Fibroblast of peridontal ligament (primary cell): ENCODE data around the gene UVRAG.

ENCODE experiments used
- DNase-seq: peaks from one replicate; pipeline ENCODE4 v3.0.0-alpha.2; 2010; ENCODE audit errors: extremely low read depth

UVRAG gene

DNA sequence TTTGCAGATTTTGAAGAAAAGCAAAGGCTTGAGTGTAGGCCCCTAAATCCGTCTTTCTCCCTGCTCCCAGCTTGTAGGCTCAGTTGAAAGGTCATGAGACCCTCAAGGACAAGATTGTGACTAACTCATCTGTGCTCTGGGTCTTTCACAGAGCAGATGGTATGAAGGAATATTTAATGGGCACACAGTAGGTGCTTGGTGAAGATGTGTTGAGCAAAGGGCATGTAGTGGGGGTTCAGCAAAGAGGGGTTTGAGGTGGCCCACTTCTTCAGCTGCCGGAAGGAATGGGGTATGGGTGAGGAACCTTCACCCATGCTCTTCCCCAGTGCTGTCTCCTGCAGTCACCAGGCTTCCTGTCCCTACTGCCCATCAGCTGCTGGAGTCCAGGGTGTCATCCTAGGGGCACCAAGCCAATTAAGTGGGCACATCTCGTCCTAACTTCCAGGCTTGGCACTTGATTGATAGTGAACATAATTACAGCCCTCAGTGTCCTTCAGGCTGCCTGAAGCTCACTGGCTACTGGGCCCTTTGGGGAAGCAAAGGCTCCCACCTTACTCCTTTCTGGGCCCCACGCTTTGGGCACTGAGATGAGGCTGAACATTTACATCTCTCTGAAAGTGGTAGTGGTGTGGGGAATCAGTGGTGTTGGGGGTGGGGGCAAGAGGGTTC, 31.5 kb upstream of the UVRAG start:
- no peak for DNase-seq

DNA sequence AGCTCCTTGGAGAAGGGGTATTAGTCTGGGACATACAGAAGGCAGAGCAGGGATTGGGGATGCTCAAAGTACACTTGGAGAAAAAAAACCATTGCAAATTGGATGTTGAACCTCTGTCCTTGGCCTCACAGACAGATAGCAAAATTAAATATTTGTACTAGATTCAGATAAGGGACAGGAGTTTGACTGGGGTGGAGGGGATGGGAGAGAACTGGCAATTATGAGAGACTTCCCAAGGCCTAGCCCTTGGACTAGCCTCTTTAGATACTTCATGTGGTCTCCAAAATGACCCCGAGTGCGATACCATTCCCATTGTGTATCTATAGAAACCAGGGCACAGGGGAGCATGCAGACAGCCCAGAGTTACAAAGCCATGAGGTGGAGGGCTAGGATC, 30.9 kb upstream of the UVRAG start:
- no peak for DNase-seq

DNA sequence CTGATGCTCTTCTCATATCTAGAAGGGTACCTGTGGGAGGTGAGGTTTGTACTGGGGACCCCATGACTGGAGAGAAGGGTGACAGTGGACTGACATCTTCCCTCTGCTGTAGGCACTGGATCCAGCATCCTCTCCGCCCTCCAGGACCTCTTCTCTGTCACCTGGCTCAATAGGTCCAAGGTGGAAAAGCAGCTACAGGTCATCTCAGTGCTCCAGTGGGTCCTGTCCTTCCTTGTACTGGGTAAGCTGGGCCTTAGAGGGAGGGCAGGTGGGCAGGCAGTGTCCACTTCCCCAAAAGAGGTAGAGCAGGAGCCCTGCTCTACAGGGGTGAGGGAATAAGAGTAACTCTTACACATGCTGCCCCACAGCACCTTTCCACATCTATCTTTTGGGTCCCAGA, 30.5 kb upstream of the UVRAG start:
- DNase-seq: no peak

DNA sequence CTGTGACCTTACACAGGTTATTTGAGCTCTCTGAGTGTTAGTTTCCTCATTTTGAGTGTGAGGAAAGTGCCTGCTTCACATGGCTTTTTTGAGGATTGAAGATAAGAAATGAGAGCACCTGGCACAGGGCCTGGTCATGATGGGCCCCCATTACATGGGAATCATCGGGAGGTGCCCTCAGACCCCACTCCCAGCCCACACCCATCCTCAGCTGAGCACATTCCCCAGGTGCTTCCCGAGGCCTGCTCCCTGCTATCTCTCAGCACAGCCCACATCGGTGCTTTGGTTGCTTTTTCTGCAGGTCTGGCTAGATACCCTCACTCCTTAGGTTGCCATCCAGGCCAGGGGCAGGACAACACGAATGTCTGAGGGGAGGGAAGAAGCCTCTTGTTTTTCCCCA, 29.8 kb upstream of the UVRAG start:
- DNase-seq: no peak

DNA sequence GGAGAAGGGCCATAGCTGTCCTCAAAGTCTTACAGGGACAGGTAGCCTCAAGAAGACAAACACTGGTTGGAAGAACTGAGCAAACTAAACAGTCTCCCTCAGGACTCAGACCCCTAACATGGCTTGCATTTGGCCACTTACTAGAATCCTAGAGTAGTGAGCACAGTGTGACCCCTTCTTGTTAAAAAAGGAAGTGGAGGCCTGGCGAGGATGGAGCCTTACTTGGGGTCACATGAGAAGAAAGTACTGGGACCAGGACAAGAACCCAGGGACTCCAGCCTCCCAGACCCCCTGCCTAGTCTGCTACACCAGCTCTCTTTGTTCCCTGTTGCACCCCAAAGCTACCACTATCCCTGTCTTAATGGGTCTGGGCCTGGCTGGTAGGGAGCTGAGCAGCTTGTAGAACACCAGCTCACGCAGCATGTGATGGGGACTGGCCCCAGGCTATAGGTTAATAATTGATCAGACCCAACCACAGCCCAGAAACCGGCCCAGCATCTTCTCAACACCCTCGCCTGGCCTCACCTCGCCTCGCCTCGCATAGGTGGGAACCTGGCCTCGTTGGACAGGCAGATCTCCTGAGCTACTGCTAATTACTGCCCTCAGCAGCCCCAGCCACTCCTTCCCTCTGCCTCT, 28.8 kb upstream of the UVRAG start:
- DNase-seq: no peak

DNA sequence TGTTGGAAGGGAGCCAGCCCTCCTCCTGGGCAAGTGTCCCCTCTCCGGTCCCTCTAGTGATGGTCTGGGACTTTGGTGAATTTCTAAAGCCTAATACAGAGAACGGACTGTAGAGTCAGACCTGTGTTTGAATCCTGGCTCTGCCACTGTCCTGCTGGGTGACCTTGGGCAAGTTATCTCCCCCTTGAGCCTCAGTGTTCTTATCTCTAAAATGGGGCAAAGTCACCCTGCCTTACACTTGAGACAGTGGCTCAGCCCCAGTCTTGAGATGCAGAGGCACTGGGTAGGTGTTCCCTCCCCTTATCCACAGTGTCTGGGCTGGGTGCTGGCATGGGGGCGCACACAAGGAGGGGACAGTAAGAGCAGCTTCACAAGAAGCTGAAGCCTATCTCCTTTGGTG, 25.5 kb upstream of the UVRAG start:
- no peak for DNase-seq

DNA sequence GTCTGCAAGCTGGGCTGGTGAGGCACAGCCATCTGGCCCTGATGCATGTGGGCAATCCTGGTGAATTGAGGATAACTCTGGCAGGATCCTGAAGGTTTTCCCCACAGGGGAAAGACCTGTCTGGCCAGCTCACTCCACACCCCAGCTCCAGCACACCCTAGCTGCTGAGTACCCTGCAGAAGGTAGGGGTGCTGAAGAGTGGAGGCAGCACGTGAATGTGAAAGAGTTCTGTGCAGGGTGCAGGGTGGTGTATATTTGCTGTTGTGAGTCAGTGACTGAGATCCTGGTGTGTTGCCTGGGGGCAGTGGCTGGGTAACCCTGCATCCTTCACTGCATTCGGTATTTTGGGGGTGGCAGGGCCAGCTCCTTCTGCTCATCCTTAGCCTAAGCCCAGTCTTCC, 24.0 kb upstream of the UVRAG start:
- DNase-seq: no peak

DNA sequence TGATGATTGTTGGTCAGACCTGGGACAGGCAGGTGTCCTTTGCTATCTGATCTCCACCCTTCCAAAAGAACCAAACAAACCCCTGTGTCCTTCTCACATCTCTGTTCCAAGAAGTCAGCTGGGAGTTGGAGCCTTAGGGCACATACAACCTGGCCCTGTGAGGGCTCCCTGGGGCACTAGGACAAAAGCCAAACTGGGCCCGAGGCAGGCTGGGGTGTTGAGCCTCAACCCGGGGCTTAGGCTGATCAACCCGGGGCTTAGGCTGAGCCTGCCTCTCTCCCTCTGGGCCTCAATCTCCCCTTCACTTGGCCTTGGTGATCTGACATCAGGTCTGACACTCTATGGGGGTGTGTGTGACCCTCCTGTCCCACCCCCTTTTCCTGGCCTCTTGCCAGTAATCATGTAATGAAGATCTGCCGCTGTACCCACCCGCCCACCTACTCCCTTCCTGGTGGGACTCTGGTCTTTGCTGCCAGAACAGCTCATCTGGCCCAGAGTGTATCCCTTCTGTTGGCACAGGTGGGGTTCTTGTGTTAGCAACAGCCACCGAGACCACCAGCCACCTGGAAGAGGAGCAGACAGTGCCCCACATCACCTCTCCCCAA, 22.8 kb upstream of the UVRAG start:
- no peak for DNase-seq

DNA sequence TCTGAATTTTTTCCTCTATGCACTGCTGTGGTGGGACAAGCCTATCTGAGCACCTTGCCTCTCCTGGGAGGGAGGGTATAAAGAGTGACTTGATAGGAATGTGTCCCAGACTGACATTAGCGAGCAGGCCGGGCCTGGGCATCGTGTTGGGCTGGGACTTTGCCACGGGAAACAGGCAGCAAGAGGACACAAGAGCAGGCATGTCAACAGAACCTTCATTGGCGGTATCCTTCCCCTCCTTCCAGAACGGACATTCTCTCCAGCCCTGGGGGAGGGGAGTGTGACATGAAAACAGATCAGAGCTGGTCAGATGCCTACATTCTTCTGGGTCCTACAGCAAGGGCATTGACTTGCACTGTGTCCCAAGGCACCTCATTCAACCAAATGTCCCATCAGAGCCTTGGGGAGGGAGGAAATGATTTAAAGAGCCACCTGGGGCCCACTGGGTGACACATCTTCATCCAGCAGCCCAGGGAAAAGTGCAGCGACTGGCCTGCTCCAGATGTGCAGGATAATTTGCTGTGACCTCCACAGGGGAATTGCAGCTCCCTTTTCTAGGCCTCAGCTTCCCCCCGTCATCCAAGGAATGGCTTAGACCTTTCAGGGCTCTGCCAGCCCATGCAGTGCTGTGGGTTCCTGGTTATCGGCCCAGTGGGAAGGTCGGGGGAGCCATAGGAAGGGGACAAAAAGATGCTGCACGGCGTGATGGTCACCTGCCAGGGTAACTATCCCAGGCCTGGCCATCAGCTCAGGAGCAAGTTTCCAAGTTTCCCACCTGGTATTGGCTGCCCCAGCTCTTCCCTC, 21.8 kb upstream of the UVRAG start:
- DNase-seq: no peak

DNA sequence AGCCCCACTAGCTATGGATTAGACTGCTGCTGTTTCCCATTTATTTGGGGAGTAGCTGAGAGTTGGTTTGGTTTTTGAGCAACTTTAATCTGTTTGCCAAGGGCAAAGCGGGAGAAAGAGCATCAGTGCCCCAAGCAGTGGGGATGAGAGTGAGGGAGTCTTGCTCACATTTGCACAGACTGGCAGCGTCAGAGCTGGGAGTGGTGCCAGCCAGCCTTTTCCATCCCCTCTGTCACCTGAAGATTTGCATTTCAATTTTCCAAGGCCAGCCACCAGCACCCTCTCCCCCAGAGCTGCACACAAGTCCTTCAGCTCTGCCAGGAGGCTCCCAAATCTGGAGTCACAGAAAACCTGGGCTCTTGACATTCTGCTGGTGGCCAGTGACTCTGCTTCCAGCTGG, 21.0 kb upstream of the UVRAG start:
- DNase-seq: no peak

DNA sequence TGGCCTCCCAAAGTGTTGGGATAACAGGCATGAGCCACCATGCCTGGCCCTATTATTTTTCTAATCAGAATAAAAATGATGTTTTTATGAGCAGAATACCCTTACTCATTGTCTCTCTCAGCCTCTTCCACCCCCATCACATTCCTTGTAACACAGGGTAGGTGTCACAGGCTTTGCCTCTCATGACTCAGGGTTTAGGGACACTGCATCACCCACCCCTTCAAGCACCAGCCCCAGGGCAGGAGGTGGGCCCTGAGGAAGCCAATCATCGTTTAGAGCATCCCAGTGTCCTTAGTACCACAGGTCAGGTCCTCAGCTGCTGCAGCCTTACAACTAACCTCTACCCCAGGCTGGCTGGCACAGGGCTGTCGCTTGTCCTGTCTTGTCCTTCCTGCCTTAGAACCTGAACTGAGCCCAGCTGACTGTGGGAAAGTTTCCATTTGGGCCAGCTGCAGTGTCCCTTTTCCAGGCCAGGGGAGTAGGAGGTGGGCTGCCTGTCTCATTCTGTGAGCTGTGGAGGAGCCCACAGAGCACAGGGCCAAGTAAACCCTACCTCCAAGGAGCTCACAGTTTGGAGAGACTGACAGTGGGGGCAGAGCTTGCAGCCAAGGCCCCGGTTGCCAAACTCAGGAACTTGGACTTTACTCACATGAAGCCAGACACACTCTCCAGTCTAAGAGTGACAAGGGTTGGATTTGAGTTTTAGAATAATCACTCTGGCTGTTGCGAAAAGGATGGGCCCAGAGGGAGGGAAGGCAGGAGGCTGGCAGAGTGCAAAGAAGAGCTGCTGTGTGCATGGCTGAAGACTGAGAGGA, 19.5 kb upstream of the UVRAG start:
- DNase-seq: no peak

DNA sequence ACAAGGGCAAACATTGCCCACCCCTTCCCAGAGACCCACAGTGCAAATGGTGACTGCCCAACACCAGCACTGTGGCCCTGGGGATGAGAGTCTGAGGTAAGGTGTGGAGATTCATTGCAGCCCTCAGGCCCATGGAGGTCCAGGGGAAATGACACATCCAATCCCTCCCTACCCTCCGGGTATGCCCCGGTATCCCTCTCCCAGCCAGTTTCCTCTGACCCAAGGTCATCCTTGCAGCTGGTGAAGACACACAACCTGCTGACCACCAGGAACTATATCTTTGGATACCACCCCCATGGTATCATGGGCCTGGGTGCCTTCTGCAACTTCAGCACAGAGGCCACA, 18.9 kb upstream of the UVRAG start:
- DNase-seq: no peak

DNA sequence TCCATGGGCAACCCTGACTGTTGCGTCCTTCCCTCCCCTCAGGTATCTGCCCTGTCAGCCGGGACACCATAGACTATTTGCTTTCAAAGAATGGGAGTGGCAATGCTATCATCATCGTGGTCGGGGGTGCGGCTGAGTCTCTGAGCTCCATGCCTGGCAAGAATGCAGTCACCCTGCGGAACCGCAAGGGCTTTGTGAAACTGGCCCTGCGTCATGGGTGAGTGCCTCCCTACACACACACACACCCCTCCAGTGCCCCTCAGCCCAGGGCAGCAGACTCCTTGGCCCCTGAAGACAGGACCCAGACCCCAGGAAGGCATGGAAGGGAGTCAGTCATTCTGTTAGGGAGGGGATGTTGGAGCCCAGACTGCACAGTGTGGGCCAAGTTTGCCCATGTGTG, 17.9 kb upstream of the UVRAG start:
- no peak for DNase-seq

DNA sequence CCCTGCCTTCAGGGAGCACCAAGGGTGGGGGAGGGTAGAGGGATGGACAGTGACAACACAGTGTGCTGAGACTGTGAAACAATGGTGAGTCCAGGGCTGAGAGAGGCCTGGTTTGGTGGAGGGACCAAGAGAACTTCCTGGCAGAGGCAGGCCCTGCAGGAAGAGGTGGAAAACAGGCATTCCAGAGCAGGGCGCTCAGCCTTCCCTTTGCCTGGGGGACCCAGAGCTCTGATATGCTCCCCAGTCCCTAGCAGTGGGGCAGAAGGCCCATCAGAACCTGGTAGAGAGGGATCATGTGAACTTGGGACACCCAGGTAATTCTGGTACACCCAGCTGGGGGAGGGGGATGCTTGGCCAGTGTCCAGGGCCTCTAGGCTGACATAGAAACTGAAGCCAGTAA, 17.2 kb upstream of the UVRAG start:
- DNase-seq: no peak

DNA sequence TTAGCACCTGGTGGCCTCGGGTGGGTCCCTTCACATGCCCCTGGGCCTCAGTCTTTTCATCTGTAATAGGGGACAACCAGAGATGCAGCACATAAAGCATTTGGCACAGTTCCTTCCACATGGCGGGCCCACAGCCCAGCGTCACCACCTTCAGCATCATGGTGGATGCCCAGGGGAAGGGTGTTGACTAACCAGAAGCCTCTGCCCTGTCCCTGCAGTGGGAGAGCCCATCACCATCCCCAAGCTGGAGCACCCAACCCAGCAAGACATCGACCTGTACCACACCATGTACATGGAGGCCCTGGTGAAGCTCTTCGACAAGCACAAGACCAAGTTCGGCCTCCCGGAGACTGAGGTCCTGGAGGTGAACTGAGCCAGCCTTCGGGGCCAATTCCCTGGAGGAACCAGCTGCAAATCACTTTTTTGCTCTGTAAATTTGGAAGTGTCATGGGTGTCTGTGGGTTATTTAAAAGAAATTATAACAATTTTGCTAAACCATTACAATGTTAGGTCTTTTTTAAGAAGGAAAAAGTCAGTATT, 14.8 kb upstream of the UVRAG start:
- DNase-seq: no peak

DNA sequence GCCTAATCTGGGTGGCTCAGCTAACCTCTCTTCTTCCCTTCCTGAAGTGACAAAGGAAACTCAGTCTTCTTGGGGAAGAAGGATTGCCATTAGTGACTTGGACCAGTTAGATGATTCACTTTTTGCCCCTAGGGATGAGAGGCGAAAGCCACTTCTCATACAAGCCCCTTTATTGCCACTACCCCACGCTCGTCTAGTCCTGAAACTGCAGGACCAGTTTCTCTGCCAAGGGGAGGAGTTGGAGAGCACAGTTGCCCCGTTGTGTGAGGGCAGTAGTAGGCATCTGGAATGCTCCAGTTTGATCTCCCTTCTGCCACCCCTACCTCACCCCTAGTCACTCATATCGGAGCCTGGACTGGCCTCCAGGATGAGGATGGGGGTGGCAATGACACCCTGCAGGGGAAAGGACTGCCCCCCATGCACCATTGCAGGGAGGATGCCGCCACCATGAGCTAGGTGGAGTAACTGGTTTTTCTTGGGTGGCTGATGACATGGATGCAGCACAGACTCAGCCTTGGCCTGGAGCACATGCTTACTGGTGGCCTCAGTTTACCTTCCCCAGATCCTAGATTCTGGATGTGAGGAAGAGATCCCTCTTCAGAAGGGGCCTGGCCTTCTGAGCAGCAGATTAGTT, 14.2 kb upstream of the UVRAG start:
- no peak for DNase-seq

DNA sequence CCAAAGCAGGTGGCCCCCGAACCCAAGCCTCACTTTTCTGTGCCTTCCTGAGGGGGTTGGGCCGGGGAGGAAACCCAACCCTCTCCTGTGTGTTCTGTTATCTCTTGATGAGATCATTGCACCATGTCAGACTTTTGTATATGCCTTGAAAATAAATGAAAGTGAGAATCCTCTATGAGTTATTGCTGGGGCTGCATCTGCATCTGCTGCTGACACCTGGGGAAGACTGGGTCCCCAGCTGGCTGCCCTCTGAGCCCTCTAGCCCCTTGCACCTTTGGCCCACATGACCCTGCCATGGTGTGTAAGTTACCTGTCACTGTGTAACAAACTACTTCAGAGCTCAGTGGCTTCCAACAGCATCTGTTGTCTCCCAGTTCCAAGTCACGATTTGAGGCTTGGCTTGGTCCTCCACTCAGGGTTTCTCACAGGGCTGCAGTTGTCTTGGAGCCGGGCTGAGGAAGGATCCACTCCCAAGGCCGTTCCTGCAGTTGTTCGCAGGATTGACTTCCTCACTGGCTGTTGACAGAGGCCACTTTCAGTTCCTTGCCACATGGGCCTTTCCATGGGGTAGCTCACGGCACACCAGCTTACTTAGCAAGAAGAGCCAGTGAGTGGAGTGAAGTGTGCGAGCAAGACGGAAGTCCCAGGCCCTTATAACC, 13.5 kb upstream of the UVRAG start:
- no peak for DNase-seq

DNA sequence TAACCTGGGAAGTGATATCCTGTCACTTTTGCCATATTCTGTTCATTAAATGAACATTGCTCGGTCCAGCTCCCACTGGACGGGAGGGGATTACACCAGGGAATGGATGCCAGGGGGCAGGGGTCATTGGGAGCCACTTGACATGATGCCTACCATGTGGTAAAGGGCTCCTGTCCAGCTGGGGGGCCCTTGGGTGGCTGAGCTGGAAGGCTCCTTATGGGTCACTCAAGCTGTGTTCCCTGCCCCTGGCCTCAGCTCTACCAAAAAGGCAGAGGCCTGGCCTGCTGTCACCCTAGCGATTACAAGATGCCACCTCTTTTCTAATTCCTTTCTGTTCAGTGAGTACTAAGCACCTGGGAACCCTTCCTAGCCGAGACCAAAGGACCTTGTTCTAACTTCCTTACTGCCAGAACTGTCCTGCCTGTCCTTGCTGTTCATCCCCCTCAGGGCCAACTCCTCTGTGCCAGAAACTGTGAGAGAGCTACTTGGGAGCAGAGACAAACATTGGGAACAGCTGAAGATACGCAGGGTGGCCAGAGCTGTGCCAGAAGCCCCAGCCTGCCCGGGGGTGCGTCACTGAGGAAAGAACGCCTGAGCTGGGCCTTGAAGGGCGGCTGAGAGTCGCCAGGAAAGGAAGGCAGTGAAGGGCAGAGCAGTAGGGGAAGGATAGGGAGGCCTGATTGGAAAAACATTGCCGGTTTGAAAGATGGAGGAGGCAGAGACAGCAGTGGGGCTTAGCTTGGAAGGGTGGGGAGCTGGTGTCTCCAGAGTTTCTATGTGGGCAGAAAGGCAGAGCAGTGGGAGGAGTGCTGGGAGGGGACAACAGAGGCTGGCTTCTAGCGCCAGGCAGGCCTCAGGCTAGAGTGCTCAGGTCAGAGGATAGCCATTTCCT, 12.7 kb upstream of the UVRAG start:
- DNase-seq: no peak

DNA sequence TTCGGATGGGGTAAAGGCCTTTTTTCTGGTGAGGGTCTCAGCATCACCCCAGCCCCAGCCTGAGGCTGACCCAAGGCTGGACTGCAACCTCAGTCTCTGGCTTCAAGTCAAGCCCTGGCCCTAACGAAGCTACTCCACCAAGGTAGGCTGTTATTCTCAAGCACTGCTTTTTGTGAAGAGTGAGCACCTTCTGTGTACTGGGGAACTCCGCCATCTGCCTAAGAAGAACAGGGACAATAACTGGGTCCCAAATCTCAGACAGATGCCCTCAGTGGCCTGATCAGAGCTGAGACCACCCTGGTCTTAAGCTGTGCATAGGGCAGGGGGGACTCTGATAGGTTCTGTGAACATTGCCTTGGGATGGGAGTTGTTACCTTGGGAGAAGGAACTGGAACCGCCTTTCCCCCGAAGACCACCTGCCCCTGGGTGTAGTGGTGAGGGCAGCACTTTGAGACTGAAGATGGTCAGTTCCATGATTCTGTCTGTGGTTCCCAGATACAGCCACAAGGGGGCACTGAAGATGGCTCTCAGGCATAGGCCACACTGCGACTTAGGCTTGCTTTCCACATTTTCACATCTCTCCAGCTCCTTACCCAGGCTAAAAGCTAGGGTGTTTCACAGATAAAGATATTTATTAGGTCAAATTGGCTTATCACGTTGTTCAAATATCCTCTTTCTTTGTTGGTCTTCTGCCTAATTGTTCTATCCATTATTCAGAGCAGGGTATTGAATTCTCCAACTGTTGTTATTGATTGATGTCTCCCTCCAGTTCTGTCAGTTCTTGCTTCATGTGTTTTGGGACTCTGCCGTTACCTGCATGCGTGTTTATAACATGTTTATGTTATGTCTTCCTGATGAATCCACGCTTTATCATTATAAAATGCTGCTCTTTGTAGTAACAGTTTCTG, 11.8 kb upstream of the UVRAG start:
- DNase-seq: peak; percentile 79
